ENCODE data around the gene AIMP1. TPM values are rescaled to one million over a fixed set of nuclear protein-coding genes. Genes with fewer than 3 reads are reported as not detected.

AIMP1 gene
- total RNA-seq, 4 donors from 2014 or later = 13.6 to 32.8 (median 27.6) TPM

DNA sequence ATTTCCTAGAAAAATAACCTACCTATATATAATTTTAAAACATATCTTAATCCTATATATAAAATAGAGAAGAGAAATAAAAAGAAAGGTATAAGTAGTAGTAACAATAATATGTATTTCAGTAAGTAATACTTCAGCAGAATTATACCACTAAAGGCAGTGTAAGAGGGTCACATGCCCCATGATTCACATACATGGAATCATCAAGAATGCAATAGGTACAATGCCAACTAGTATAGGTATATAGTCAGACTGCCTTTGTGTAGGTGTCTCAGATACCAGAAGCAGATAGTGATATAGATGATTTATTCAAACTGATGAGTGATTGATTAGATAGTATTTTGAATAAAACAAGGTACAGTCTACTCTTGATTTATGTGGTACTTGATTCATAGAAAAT is 9.4 kb downstream of the AIMP1 start:
- H3K36me3 ChIP-seq = peaks cover 0 to 78% (median 5%) of the 10 kb centered on the region in 3 donors
- no peaks in the 10 kb centered on the region for H3K4me1 ChIP-seq
- H3K27me3 ChIP-seq = no peaks in the 10 kb centered on the region
- intact Hi-C loops (cut with DNase I) = no loop called here
- H3K27ac ChIP-seq = no peak overlapping the region
- no peak for DNase-seq
- H3K4me3 ChIP-seq = no peak overlapping the region
- TF ChIP-seq, protein P1, sequence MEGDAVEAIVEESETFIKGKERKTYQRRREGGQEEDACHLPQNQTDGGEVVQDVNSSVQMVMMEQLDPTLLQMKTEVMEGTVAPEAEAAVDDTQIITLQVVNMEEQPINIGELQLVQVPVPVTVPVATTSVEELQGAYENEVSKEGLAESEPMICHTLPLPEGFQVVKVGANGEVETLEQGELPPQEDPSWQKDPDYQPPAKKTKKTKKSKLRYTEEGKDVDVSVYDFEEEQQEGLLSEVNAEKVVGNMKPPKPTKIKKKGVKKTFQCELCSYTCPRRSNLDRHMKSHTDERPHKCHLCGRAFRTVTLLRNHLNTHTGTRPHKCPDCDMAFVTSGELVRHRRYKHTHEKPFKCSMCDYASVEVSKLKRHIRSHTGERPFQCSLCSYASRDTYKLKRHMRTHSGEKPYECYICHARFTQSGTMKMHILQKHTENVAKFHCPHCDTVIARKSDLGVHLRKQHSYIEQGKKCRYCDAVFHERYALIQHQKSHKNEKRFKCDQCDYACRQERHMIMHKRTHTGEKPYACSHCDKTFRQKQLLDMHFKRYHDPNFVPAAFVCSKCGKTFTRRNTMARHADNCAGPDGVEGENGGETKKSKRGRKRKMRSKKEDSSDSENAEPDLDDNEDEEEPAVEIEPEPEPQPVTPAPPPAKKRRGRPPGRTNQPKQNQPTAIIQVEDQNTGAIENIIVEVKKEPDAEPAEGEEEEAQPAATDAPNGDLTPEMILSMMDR (IDR thresholded peaks at IDR 0.05) = no peak
- no peak for TF ChIP-seq POLR2A (IDR thresholded peaks at IDR 0.05)
- no peaks in the 10 kb centered on the region for H3K9me3 ChIP-seq

DNA sequence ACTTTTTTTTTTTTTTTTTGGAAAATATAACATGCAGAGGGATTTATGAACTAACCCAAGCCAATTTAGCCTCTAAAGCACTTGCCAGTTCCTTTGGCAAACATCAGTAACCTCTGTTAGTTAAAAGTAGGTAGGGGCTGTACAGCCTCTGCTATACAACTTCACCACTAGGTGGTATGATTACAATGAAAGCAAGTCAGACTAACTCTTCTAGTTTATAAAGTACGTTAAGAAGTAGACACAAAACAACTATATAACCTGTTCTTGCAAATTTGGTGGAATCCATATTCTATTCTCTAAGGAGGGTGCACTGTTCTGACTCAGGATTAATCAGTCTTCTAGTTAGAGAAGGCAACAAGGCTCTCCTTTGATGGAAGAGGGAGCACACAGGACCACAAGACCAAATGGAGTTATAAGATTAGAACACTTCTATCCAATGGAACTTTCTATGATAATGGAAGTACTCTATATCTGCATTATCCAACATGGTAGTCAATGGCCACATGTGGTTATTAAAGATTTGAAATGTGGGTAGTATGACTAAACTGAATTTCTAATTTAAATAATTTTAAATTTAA is 12.8 kb downstream of the AIMP1 start:
- intact Hi-C loops (cut with DNase I) = no loop called here
- peaks cover 0 to 99% (median 5%) of the 10 kb centered on the region in 3 donors for H3K36me3 ChIP-seq
- no peaks in the 10 kb centered on the region for H3K4me1 ChIP-seq
- no peaks in the 10 kb centered on the region for H3K27me3 ChIP-seq
- TF ChIP-seq, protein P1 (IDR thresholded peaks at IDR 0.05) = peak in 4 of 6 experiments; percentile 27 to 59 (median 34)
- TF ChIP-seq POLR2A (IDR thresholded peaks at IDR 0.05) = no peak
- WGBS, 2 donors = 20 to 43% methylated on average over 1 of the region's 1 CpG
- no peaks in the 10 kb centered on the region for H3K9me3 ChIP-seq
- no peak overlapping the region for H3K4me3 ChIP-seq
- no peak for DNase-seq
- no peak overlapping the region for H3K27ac ChIP-seq

DNA sequence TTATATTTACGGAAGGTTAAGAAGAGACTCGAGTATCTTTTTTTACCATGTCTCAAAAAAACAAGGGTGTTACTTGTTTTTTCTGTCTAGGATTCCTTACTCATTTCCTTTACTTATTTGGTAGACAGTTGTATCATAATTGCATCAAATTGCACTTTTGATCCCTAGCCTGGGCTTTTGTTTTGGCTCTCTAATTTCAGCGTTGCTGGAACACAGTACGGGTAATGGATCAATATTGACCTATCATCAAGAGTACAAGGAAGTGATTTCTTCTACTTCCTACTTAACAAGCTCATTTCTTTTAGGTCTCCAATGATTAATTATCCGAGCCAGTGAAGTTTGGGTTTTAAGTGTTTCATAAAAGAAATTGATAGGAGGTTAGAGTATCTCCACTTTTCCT is 16.8 kb downstream of the AIMP1 start:
- Histone ChIP-seq H3K27me3 (no peaks in the 10 kb centered on the region), H3K36me3 (peaks cover 0 to 100% (median 16%) of the 10 kb centered on the region in 3 donors), H3K4me3 (no peak overlapping the region), H3K4me1 (no peaks in the 10 kb centered on the region), H3K9me3 (no peaks in the 10 kb centered on the region), H3K27ac (no peak overlapping the region)
- WGBS, 2 donors = 81 to 96% methylated on average over 5 of the region's 5 CpGs
- no peak for DNase-seq
- intact Hi-C loops (cut with DNase I) = no loop called here
- TF ChIP-seq, protein P1 (IDR thresholded peaks at IDR 0.05) = no peak
- TF ChIP-seq POLR2A (IDR thresholded peaks at IDR 0.05) = no peak

DNA sequence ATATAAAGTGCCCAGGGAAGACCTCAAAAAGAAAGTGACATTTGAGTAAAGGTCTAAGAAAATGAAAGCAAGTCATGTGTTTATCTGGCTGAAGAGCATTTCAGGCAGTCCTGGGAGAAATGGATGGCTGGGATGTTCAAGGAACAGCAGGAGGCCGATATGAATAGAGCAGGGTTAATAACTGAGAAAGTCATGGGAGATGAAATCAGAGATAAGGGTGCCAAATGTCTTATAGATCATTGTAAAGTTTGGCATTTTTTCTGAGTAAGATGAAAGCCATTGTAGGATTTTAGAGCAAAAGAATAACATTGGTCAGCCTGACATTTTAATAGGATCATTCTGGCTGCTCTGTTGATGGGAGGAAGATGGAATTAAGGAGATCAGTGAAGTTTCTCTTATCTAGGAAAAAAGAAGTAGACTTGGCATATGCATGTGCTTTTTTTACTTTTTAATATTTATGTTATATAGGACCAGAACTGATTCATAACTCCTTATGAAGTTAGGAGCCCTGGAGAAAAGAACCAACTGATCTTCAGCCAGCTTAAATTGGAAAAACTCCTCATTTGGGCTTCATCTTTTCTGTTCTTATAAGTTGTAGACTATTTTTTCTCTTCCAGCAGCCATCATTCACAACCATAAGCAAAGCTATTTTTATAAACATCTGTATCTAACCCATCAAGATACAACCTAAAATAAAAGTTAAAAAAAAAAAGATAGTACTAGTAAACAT is 18.6 kb downstream of the AIMP1 start:
- Histone ChIP-seq H3K27ac (no peak overlapping the region), H3K36me3 (peaks cover 0 to 98% (median 16%) of the 10 kb centered on the region in 3 donors), H3K27me3 (no peaks in the 10 kb centered on the region), H3K4me1 (no peaks in the 10 kb centered on the region), H3K9me3 (no peaks in the 10 kb centered on the region), H3K4me3 (no peak overlapping the region)
- 68 to 86% methylated on average over 1 of the region's 1 CpG for WGBS, 2 donors
- DNase-seq = no peak
- intact Hi-C loops (cut with DNase I) = no loop called here
- TF ChIP-seq, protein P1 (IDR thresholded peaks at IDR 0.05) = no peak
- no peak for TF ChIP-seq POLR2A (IDR thresholded peaks at IDR 0.05)

DNA sequence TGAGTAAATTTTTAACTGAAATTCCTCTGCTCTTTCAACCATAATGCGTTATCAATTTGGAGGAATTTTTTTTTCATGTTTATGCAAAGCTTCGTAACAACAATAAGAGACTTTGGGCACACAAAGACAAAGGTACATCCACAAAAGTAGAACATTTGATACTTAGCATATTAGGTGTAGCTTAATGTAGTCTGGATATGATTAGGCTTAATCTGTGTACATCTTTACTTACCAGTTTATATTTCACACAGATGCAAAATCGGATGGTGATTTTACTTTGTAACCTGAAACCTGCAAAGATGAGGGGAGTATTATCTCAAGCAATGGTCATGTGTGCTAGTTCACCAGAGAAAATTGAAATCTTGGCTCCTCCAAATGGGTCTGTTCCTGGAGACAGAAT is 20.3 kb downstream of the AIMP1 start:
- H3K27ac ChIP-seq = no peak overlapping the region
- peaks cover 0 to 98% (median 16%) of the 10 kb centered on the region in 3 donors for H3K36me3 ChIP-seq
- no peaks in the 10 kb centered on the region for H3K9me3 ChIP-seq
- no peaks in the 10 kb centered on the region for H3K27me3 ChIP-seq
- intact Hi-C loops (cut with DNase I) = no loop called here
- no peak for TF ChIP-seq POLR2A (IDR thresholded peaks at IDR 0.05)
- H3K4me3 ChIP-seq = no peak overlapping the region
- H3K4me1 ChIP-seq = no peaks in the 10 kb centered on the region
- 92 to 94% methylated on average over 3 of the region's 3 CpGs for WGBS, 2 donors
- DNase-seq = no peak
